GM23338 (cell line): ENCODE data around the gene TADA2A. TPM values are rescaled to one million over a fixed set of nuclear protein-coding genes. Genes with fewer than 3 reads are reported as not detected.

Experiments used
- ATAC-seq: fragments of 200-7000 bp; cut with Tn5 transposase; 3 replicates; pipeline ENCODE4 v1.9.1; 2020
- DNase-seq: peaks from one replicate; pipeline ENCODE4 v3.0.0-alpha.2; 2015; ENCODE audit warnings: low spot score
- H2AFZ ChIP-seq: fragments of 200-600 bp; sonication (generic); 2 replicates; pipeline ENCODE4 v1.8.0; 2016; ENCODE audit warnings: antibody characterized with exemption, mild to moderate bottlenecking, moderate library complexity
- H3F3A ChIP-seq: fragments of 200-600 bp; sonication (generic); replicated peaks from 2 replicates; pipeline ENCODE4 v1.8.0; 2017; ENCODE audit warnings: antibody characterized with exemption, mixed run types, low read depth
- H3K27ac ChIP-seq: fragments of 200-600 bp; sonication (generic); 2 replicates; pipeline ENCODE4 v1.6.1; 2016; ENCODE audit warnings: low read depth
- H3K27me3 ChIP-seq: fragments of 200-600 bp; sonication (generic); 2 replicates; pipeline ENCODE4 v1.8.0; 2016; ENCODE audit warnings: mild to moderate bottlenecking, mixed run types, moderate library complexity; ENCODE audit not compliant: insufficient read depth
- H3K36me3 ChIP-seq: fragments of 200-600 bp; sonication (generic); 2 replicates; pipeline ENCODE4 v1.8.0; 2016; ENCODE audit warnings: mild to moderate bottlenecking; ENCODE audit not compliant: insufficient read depth
- H3K4me1 ChIP-seq: fragments of 200-600 bp; sonication (generic); 2 replicates; pipeline ENCODE4 v1.8.0; 2016; ENCODE audit warnings: mild to moderate bottlenecking, moderate library complexity; ENCODE audit not compliant: insufficient read depth
- H3K4me2 ChIP-seq: fragments of 200-600 bp; sonication (generic); 2 replicates; pipeline ENCODE4 v1.7.1; 2017; ENCODE audit warnings: mixed run types
- H3K4me3 ChIP-seq: fragments of 200-600 bp; sonication (generic); 2 replicates; pipeline ENCODE4 v1.6.1; 2016; ENCODE audit warnings: mixed run types
- H3K79me2 ChIP-seq: fragments of 200-600 bp; sonication (generic); replicated peaks from 2 replicates; pipeline ENCODE4 v1.8.0; 2017; ENCODE audit warnings: mild to moderate bottlenecking; ENCODE audit not compliant: insufficient read depth
- H3K9me2 ChIP-seq: fragments of 200-600 bp; sonication (generic); 2 replicates; pipeline ENCODE4 v1.8.0; 2017; ENCODE audit not compliant: insufficient read depth
- H4K20me1 ChIP-seq: fragments of 200-600 bp; sonication (generic); replicated peaks from 2 replicates; pipeline ENCODE4 v1.8.0; 2017; ENCODE audit warnings: mild to moderate bottlenecking; ENCODE audit not compliant: insufficient read depth
- H3K27ac Mint-ChIP-seq: 2 replicates; pipeline ENCODE4 v1.8.0; 2020; ENCODE audit warnings: inconsistent platforms, mild to moderate bottlenecking, moderate library complexity, mixed read lengths
- H3K27me3 Mint-ChIP-seq: 3 replicates; pipeline ENCODE4 v1.8.0; 2022; ENCODE audit warnings: low read depth, mild to moderate bottlenecking, moderate library complexity, mixed read lengths, inconsistent platforms; ENCODE audit not compliant: insufficient read depth, poor library complexity
- H3K36me3 Mint-ChIP-seq: 3 replicates; pipeline ENCODE4 v1.8.0; 2021; ENCODE audit warnings: low read depth, mild to moderate bottlenecking, inconsistent platforms, moderate library complexity, mixed read lengths
- H3K4me1 Mint-ChIP-seq: 3 replicates; pipeline ENCODE4 v1.8.0; 2020; ENCODE audit warnings: mild to moderate bottlenecking, inconsistent platforms, mixed read lengths
- H3K4me3 Mint-ChIP-seq: 3 replicates; pipeline ENCODE4 v1.8.0; 2021; ENCODE audit warnings: moderate library complexity, mild to moderate bottlenecking, inconsistent platforms, mixed read lengths
- H3K9me3 Mint-ChIP-seq: 3 replicates; pipeline ENCODE4 v1.8.0; 2020; ENCODE audit warnings: moderate library complexity, mild to moderate bottlenecking, inconsistent platforms, mixed read lengths
- EZH2 ChIP-seq: fragments of 200-600 bp; sonication (generic); IDR thresholded peaks from one replicate; pipeline ENCODE4 v1.8.0; 2017; ENCODE audit warnings: antibody characterized with exemption, mild to moderate bottlenecking, low read depth; ENCODE audit not compliant: unreplicated experiment
- ZNF114 ChIP-seq: fragments of 250-450 bp; sonication (Bioruptor Pico); IDR thresholded peaks from 2 replicates; pipeline ENCODE4 v1.5.0; 2020; ENCODE audit warnings: mild to moderate bottlenecking, moderate library complexity
- ZNF331 ChIP-seq: fragments of 250-450 bp; sonication (Bioruptor Pico); IDR thresholded peaks from 2 replicates; pipeline ENCODE4 v1.5.0; 2020; ENCODE audit warnings: low read depth, mild to moderate bottlenecking, moderate library complexity
- polyA plus RNA-seq: library from polyadenylated mRNA; unstranded; fragments of >200 nt; fragmentation: Nextera tagmentation; extraction: Ambion mirVana; gene quantifications from 2 replicates; pipeline ENCODE4 v1.2.1, GENCODE V29; 2016
- total RNA-seq: library from RNA; depleted of rRNA; stranded (reverse); fragments of >200 nt; shearing (Covaris generic); gene quantifications from 2 replicates; pipeline ENCODE4 v1.2.3, GENCODE V29; 2014
- TF ChIP-seq, protein P1 (sequence below): fragments of 250-450 bp; sonication (Bioruptor Pico); IDR thresholded peaks from 2 replicates; pipeline ENCODE4 v1.5.0; 2020; ENCODE audit warnings: mild to moderate bottlenecking, moderate library complexity

TADA2A gene
- total and polyA plus RNA-seq, 2 experiments from 2014 or later, result 14.5 to 17.1 TPM

DNA sequence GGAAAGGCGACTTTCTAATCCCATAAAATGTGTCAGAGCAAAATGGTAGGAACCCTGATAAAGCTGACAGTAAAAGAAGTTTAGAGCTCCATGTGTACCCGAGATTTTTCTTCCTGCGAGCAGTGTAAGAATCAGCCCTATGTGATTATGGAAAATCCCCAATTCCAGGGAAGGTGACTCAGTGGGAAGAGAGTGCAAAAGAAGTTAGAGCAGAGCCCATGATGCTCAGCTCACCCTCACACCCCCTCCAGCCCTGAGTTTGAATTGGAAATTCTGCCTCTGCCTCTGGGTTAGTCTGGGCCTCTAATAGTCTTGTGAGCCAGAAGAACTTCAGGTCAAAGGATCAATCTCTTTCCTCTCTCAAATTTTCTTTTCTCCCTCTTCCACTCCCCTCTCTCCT is 18.4 kb upstream of the TADA2A start (continued):
- TF ChIP-seq, protein P1, sequence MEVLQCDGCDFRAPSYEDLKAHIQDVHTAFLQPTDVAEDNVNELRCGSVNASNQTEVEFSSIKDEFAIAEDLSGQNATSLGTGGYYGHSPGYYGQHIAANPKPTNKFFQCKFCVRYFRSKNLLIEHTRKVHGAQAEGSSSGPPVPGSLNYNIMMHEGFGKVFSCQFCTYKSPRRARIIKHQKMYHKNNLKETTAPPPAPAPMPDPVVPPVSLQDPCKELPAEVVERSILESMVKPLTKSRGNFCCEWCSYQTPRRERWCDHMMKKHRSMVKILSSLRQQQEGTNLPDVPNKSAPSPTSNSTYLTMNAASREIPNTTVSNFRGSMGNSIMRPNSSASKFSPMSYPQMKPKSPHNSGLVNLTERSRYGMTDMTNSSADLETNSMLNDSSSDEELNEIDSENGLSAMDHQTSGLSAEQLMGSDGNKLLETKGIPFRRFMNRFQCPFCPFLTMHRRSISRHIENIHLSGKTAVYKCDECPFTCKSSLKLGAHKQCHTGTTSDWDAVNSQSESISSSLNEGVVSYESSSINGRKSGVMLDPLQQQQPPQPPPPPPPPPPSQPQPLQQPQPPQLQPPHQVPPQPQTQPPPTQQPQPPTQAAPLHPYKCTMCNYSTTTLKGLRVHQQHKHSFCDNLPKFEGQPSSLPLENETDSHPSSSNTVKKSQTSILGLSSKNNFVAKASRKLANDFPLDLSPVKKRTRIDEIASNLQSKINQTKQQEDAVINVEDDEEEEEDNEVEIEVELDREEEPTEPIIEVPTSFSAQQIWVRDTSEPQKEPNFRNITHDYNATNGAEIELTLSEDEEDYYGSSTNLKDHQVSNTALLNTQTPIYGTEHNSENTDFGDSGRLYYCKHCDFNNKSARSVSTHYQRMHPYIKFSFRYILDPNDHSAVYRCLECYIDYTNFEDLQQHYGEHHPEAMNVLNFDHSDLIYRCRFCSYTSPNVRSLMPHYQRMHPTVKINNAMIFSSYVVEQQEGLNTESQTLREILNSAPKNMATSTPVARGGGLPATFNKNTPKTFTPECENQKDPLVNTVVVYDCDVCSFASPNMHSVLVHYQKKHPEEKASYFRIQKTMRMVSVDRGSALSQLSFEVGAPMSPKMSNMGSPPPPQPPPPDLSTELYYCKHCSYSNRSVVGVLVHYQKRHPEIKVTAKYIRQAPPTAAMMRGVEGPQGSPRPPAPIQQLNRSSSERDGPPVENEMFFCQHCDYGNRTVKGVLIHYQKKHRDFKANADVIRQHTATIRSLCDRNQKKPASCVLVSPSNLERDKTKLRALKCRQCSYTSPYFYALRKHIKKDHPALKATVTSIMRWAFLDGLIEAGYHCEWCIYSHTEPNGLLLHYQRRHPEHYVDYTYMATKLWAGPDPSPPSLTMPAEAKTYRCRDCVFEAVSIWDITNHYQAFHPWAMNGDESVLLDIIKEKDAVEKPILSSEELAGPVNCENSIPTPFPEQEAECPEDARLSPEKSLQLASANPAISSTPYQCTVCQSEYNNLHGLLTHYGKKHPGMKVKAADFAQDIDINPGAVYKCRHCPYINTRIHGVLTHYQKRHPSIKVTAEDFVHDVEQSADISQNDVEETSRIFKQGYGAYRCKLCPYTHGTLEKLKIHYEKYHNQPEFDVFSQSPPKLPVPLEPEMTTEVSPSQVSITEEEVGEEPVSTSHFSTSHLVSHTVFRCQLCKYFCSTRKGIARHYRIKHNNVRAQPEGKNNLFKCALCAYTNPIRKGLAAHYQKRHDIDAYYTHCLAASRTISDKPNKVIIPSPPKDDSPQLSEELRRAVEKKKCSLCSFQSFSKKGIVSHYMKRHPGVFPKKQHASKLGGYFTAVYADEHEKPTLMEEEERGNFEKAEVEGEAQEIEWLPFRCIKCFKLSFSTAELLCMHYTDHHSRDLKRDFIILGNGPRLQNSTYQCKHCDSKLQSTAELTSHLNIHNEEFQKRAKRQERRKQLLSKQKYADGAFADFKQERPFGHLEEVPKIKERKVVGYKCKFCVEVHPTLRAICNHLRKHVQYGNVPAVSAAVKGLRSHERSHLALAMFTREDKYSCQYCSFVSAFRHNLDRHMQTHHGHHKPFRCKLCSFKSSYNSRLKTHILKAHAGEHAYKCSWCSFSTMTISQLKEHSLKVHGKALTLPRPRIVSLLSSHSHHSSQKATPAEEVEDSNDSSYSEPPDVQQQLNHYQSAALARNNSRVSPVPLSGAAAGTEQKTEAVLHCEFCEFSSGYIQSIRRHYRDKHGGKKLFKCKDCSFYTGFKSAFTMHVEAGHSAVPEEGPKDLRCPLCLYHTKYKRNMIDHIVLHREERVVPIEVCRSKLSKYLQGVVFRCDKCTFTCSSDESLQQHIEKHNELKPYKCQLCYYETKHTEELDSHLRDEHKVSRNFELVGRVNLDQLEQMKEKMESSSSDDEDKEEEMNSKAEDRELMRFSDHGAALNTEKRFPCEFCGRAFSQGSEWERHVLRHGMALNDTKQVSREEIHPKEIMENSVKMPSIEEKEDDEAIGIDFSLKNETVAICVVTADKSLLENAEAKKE (CRISPR knock-in tag), result no peak
- no peak for TF ChIP-seq ZNF114

DNA sequence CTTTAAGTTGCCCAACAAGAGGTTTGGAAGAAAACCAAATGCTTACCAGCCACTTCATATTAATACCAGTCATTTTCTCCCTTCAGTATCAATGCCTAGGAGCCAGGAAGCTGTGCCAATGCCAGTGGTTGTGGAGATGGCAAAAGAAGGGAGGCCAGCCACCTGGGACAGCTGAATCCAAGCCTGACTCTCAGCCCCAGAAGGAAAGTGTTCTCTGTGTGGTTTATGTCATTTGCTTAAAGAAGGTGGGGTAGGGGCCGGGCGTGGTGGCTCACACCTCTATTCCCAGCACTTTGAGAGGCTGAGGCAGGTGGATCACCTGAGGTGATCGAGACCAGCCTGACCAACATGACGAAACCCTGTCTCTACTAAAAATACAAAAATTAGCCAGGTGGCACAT is 17.5 kb upstream of the TADA2A start:
- no peak overlapping the region for H3K27ac Mint-ChIP-seq
- no peaks in the 10 kb centered on the region for H3K27me3 ChIP-seq
- H3K36me3 Mint-ChIP-seq, result no peaks in the 10 kb centered on the region
- H3K4me3 Mint-ChIP-seq, result no peak overlapping the region
- H3K27me3 Mint-ChIP-seq, result peaks cover 5% of the 10 kb centered on the region
- TF ChIP-seq ZNF331 (no peak), EZH2 (no peak)
- TF ChIP-seq, protein P1 (CRISPR knock-in tag), result no peak
- no peak overlapping the region for H3K4me3 ChIP-seq
- ATAC-seq (no peak), DNase-seq (no peak)
- H3K9me3 Mint-ChIP-seq, result no peaks in the 10 kb centered on the region
- no peaks in the 10 kb centered on the region; the same call in 1 of the 2 replicates for H3K4me1 ChIP-seq
- H4K20me1 ChIP-seq, result no peaks in the 10 kb centered on the region
- no peaks in the 10 kb centered on the region for H3K9me2 ChIP-seq
- H3K27ac ChIP-seq, result no peak overlapping the region
- no peaks in the 10 kb centered on the region for H3K79me2 ChIP-seq
- no peak overlapping the region for H2AFZ ChIP-seq
- H3F3A ChIP-seq, result no peaks in the 10 kb centered on the region
- H3K4me2 ChIP-seq, result no peak overlapping the region
- H3K4me1 Mint-ChIP-seq, result peaks cover 3% of the 10 kb centered on the region; the same call in 2 of the 3 replicates
- H3K36me3 ChIP-seq, result no peaks in the 10 kb centered on the region
